Putamen (tissue), 1 donor: ENCODE results near the gene RHOH.
"Not testable (repeated sequence)": the region's sequence is repeated elsewhere in the genome, so short reads cannot be mapped to it uniquely, and the experiment has no call there.

Source experiments
- DNase-seq: peaks from one replicate; pipeline ENCODE4 v3.0.0-alpha.2; 2016; ENCODE audit warnings: low spot score

The RHOH gene

GRCh38 chr4:40262077-40262528 is 65.3 kb downstream of the RHOH start:
- DNase-seq = no peak

- no peak for DNase-seq
These were observed 66.0 kb downstream of the RHOH start for GRCh38 chr4:40262861-40263260.

GRCh38 chr4:40264497-40264896 is 67.7 kb downstream of the RHOH start:
- DNase-seq = no peak

- DNase-seq = no peak
These were observed 68.4 kb downstream of the RHOH start for GRCh38 chr4:40264995-40265909.

- no peak for DNase-seq
These were observed 69.1 kb downstream of the RHOH start for GRCh38 chr4:40265910-40266274.

- DNase-seq = no peak
These were observed 72.3 kb downstream of the RHOH start for GRCh38 chr4:40269133-40269532.

GRCh38 chr4:40270609-40271008 is 73.8 kb downstream of the RHOH start:
- no peak for DNase-seq

- DNase-seq = no peak
These were observed 78.4 kb downstream of the RHOH start for GRCh38 chr4:40275065-40275730.

- no peak for DNase-seq
These were observed 79.7 kb downstream of the RHOH start for GRCh38 chr4:40276546-40276945.

- no peak for DNase-seq
These were observed 83.8 kb downstream of the RHOH start for GRCh38 chr4:40280586-40280985.

- no peak for DNase-seq
These were observed 84.3 kb downstream of the RHOH start for GRCh38 chr4:40281099-40281498.

GRCh38 chr4:40281913-40282312 is 85.1 kb downstream of the RHOH start:
- DNase-seq = no peak

GRCh38 chr4:40282857-40283256 is 86.0 kb downstream of the RHOH start:
- DNase-seq = not testable (repeated sequence)

GRCh38 chr4:40283413-40283812 is 86.6 kb downstream of the RHOH start:
- no peak for DNase-seq

GRCh38 chr4:40283968-40284367 is 87.1 kb downstream of the RHOH start:
- DNase-seq = no peak

GRCh38 chr4:40285692-40286091 is 88.9 kb downstream of the RHOH start:
- DNase-seq = no peak

GRCh38 chr4:40288566-40288965 is 91.7 kb downstream of the RHOH start:
- DNase-seq = no peak

GRCh38 chr4:40289366-40290188 is 92.7 kb downstream of the RHOH start:
- no peak for DNase-seq

- not testable (repeated sequence) for DNase-seq
These were observed 93.9 kb downstream of the RHOH start for GRCh38 chr4:40290611-40291186.

- no peak for DNase-seq
These were observed 95.5 kb downstream of the RHOH start for GRCh38 chr4:40292313-40292759.

GRCh38 chr4:40294339-40294738 is 97.5 kb downstream of the RHOH start:
- no peak for DNase-seq

- DNase-seq = not testable (repeated sequence)
These were observed 98.2 kb downstream of the RHOH start for GRCh38 chr4:40295030-40295429.
